ENCODE data around the gene SNX13.

GRCh38 chr7:17802056-17802455 lies 138.2 kb downstream of the SNX13 start:
- no peak for TF ChIP-seq FOXK2 (IDR thresholded peaks at IDR 0.05)
- no peak for TF ChIP-seq SUZ12 (IDR thresholded peaks at IDR 0.05)
- TF ChIP-seq SP1 (IDR thresholded peaks at IDR 0.05) = no peak
- no peak for TF ChIP-seq NFRKB (IDR thresholded peaks at IDR 0.05)
- no peak for TF ChIP-seq ZNF384 (IDR thresholded peaks at IDR 0.05)
- no peak for TF ChIP-seq ELF4 (IDR thresholded peaks at IDR 0.05)
